K562 (cell line): ENCODE results near the gene ELF2. TPM values are rescaled to one million over a fixed set of nuclear protein-coding genes. Genes with fewer than 3 reads are reported as not detected.

Experiments
- ARID2 ChIP-seq: fragments of 450-650 bp; IDR thresholded peaks from 2 replicates; pipeline ENCODE4 v1.6.1; 2017; ENCODE audit warnings: antibody characterized with exemption, mild to moderate bottlenecking
- ATF3 ChIP-seq, 2 experiments: fragments of 450-650 bp in 1 of 2; sonication (generic) in 1 of 2; formaldehyde crosslinking in 1 of 2; IDR thresholded peaks in 1 of 2; conservative IDR thresholded peaks in 1 of 2; 2 replicates each; pipeline versions ENCODE4 v1.6.1 to v1.8.1; 2016 to 2023; ENCODE audit warnings: mild to moderate bottlenecking in 2 of 2, moderate library complexity in 2 of 2, inconsistent platforms in 1 of 2, missing genetic modification reagents in 1 of 2
- CXXC5 ChIP-seq: fragments of 250-450 bp; sonication (Bioruptor Pico); IDR thresholded peaks from 2 replicates; pipeline ENCODE4 v1.8.0; 2022; ENCODE audit warnings: inconsistent platforms, mild to moderate bottlenecking, moderate library complexity
- FOXP4 ChIP-seq: sonication (generic); formaldehyde crosslinking; IDR thresholded peaks from 2 replicates; pipeline ENCODE4 v1.8.0; 2022; ENCODE audit warnings: mild to moderate bottlenecking, missing genetic modification reagents, borderline replicate concordance
- HDAC8 ChIP-seq: fragments of 450-650 bp; IDR thresholded peaks from 2 replicates; pipeline ENCODE4 v1.6.1; 2016; ENCODE audit warnings: mild to moderate bottlenecking, missing genetic modification characterization, moderate library complexity, missing compliant biosample characterization
- MAFF ChIP-seq: IDR thresholded peaks from 2 replicates; pipeline ENCODE4 v1.6.1; 2012; ENCODE audit warnings: low read length, improper control_type of control experiment
- MAFG ChIP-seq: fragments of 450-650 bp; conservative IDR thresholded peaks from 2 replicates; pipeline ENCODE4 v1.6.1; 2016; ENCODE audit warnings: missing genetic modification characterization, missing compliant biosample characterization
- MCM2 ChIP-seq: fragments of 450-650 bp; IDR thresholded peaks from 2 replicates; pipeline ENCODE4 v1.6.1; 2017; ENCODE audit warnings: low read depth, mild to moderate bottlenecking
- NFIX ChIP-seq: fragments of 250-450 bp; sonication (Bioruptor Pico); IDR thresholded peaks from 2 replicates; pipeline ENCODE4 v1.4.0; 2020; ENCODE audit warnings: low read depth, mild to moderate bottlenecking, moderate library complexity
- RBM17 ChIP-seq: fragments of 200-400 bp; formaldehyde crosslinking; IDR thresholded peaks from 2 replicates; pipeline ENCODE4 v1.6.1; 2017; ENCODE audit warnings: low read depth, mild to moderate bottlenecking, low read length, borderline replicate concordance
- REST ChIP-seq, 2 experiments: fragments of 450-650 bp; formaldehyde crosslinking in 1 of 2; IDR thresholded peaks; 2 replicates each; pipeline versions ENCODE4 v1.4.0 to v1.6.1; 2014 to 2020; ENCODE audit warnings: mild to moderate bottlenecking in 2 of 2, borderline replicate concordance in 1 of 2, low read depth in 1 of 2
- SMARCB1 ChIP-seq: IDR thresholded peaks from 2 replicates; pipeline ENCODE4 v1.6.1; 2011; ENCODE audit warnings: improper control_type of control experiment, low read depth; ENCODE audit not compliant: insufficient read length
- THRA ChIP-seq: fragments of 450-650 bp; IDR thresholded peaks from 2 replicates; pipeline ENCODE4 v1.6.1; 2017; ENCODE audit warnings: mild to moderate bottlenecking, moderate library complexity
- XRCC4 ChIP-seq: IDR thresholded peaks from one replicate; pipeline ENCODE4 v1.6.1; 2011; ENCODE audit not compliant: insufficient read depth, insufficient read length; ENCODE audit errors: extremely low read depth
- ZBTB17 ChIP-seq: fragments of 450-650 bp; formaldehyde crosslinking; IDR thresholded peaks from 2 replicates; pipeline ENCODE4 v1.4.0; 2020; ENCODE audit warnings: mild to moderate bottlenecking
- ZNF253 ChIP-seq: fragments of 250-450 bp; sonication (Bioruptor Pico); conservative IDR thresholded peaks from 2 replicates; pipeline ENCODE4 v1.6.1; 2021; ENCODE audit warnings: mild to moderate bottlenecking
- polyA plus RNA-seq, 8 experiments: library from polyadenylated mRNA; depleted of rRNA in 4 of 8; stranded (reverse) in 5 of 8; unstranded in 3 of 8; fragments of >200 nt; fragmentation: Nextera tagmentation in 2 of 8; fragmentation: Illumina TruSeq in 1 of 8; extraction: Ambion mirVana in 2 of 8; extraction: Trizol in 1 of 8; gene quantifications; 2 replicates each; pipeline versions ENCODE4 v1.2.1 to v1.2.3, GENCODE V29; 2011 to 2014; ENCODE audit warnings: inconsistent platforms in 1 of 8, missing spikeins in 1 of 8
- total RNA-seq, 7 experiments: library from RNA; depleted of rRNA in 6 of 7; stranded (reverse); fragments of >200 nt in 6 of 7; fragmentation: Illumina TruSeq in 2 of 7; extraction: Trizol in 2 of 7; gene quantifications; 2 replicates each; pipeline versions ENCODE4 v1.2.1 to v1.2.3, GENCODE V29; 2011 to 2021; ENCODE audit warnings: low replicate concordance in 1 of 7

The ELF2 gene
- total and polyA plus RNA-seq, 9 of the 15 experiments (the other 6 are each of a cell fraction or from before 2014, with no cell fraction given) = 9.4 to 58.7 (median 41.6) TPM

GRCh38 chr4:139085141-139085540 is 91.9 kb downstream of the ELF2 start (continued):
- TF ChIP-seq REST (IDR thresholded peaks at IDR 0.05; ENCODE audit: borderline replicate concordance) = no peak
- TF ChIP-seq REST (CRISPR knock-in tag; IDR thresholded peaks at IDR 0.05; ENCODE audit: low read depth) = no peak
- no peak for TF ChIP-seq ZNF253 (CRISPR knock-in tag)
- no peak for TF ChIP-seq NFIX (CRISPR knock-in tag)
- no peak for TF ChIP-seq RBM17
- peak; percentile 77 for TF ChIP-seq SMARCB1
- TF ChIP-seq CXXC5 (CRISPR knock-in tag) = no peak
- no peak for TF ChIP-seq HDAC8 (tag)
- no peak for TF ChIP-seq ATF3 (IDR thresholded peaks at IDR 0.05)
- no peak for TF ChIP-seq ATF3 (CRISPR knock-in tag; conservative IDR thresholded peaks at IDR 0.05)
- no peak for TF ChIP-seq THRA
- TF ChIP-seq FOXP4 (CRISPR knock-in tag) = no peak
- no peak for TF ChIP-seq ZBTB17 (CRISPR knock-in tag)
- 0 out of 2 replicates have a peak, but pooled peaks have one; percentile 59 for TF ChIP-seq ARID2
- TF ChIP-seq XRCC4 = no peak
- TF ChIP-seq MAFF = peak; percentile 95
- peak; percentile 97 for TF ChIP-seq MAFG
- TF ChIP-seq MCM2 = no peak
